Muscle layer of duodenum (tissue), 2 donors: ENCODE measurements around the gene AK4.

Experiments
- H3K27ac ChIP-seq: one replicate; pipeline ENCODE4 v1.7.0; 2013; ENCODE audit warnings: mild to moderate bottlenecking, low read length
- H3K27me3 ChIP-seq: one replicate; pipeline ENCODE4 v1.7.0; 2013; ENCODE audit warnings: low read depth, mild to moderate bottlenecking, control low read depth, low read length
- H3K36me3 ChIP-seq, 2 donors: one replicate each; pipeline ENCODE4 v1.7.0; 2013; ENCODE audit warnings: low read length in 2 of 2, control low read depth in 1 of 2, mild to moderate bottlenecking in 1 of 2; ENCODE audit not compliant: insufficient read depth in 2 of 2, control insufficient read depth in 1 of 2
- H3K4me1 ChIP-seq, 2 donors: one replicate each; pipeline ENCODE4 v1.7.0; 2013; ENCODE audit warnings: low read length in 2 of 2, mild to moderate bottlenecking in 2 of 2, control low read depth in 1 of 2, moderate library complexity in 1 of 2; ENCODE audit not compliant: insufficient read depth in 2 of 2, control insufficient read depth in 1 of 2
- H3K4me3 ChIP-seq, 2 donors: one replicate each; pipeline ENCODE4 v1.7.0; 2013; ENCODE audit warnings: low read length in 2 of 2, low read depth in 1 of 2, mild to moderate bottlenecking in 1 of 2
- H3K9me3 ChIP-seq, 2 donors: one replicate each; pipeline ENCODE4 v1.7.0; 2013; ENCODE audit warnings: low read length in 2 of 2, control low read depth in 1 of 2, mild to moderate bottlenecking in 1 of 2; ENCODE audit not compliant: control insufficient read depth in 1 of 2
- donor health status: healthy.

The AK4 gene

DNA sequence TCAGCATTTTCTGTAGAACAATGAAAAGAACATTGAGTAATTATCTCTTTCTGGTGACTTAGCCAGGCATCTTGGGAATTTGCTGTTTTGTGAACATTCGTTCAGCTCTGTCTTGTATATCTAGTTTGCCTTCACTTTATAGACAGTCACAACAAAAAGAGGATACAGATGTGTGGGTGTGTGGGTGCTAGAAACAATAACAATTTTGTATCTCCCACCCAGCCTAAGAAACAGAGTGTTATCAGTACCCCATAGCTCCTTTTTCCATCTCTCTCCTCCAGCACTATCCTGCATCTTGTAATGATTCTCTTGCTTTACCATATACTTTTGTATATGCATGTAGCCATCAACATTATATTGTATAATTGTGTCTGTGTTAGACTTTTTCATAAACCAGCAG is 33.0 kb downstream of the AK4 start:
- peaks cover 0 to 8% of the 10 kb centered on the region in 2 donors for H3K4me1 ChIP-seq
- H3K27me3 ChIP-seq: no peaks in the 10 kb centered on the region
- H3K9me3 ChIP-seq: no peaks in the 10 kb centered on the region
- no peak overlapping the region for H3K4me3 ChIP-seq
- H3K27ac ChIP-seq: no peak overlapping the region
- no peaks in the 10 kb centered on the region for H3K36me3 ChIP-seq

DNA sequence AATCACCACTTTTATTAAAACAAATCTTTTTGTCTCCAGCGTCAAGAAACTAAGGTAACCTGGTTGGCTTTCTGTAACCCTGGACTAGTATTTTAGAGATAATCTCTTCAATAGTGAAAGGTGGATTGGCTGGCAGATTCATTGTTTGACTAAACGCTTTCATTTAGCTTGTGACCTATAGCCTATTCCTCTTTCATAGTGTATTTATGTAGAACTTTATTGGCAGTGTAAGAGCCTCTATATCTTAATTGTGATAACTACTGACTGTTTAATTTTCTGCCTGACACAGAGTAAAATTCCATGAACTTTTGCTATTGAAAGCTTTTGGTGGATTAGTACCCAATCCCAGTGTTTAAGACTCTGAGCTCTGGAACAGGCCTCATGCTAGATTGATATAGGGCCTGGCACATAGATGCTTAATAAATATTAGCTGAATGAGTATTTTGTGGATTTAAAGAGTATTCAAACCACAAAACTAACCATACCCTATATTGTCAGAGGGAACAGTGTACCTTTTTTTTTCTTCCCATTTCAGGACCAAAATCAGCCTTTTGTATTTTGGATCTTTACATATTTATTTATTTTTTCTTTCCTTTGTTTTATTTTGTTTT is 34.8 kb downstream of the AK4 start:
- H3K4me1 ChIP-seq: no peaks in the 10 kb centered on the region
- no peaks in the 10 kb centered on the region for H3K36me3 ChIP-seq
- no peak overlapping the region for H3K4me3 ChIP-seq
- no peaks in the 10 kb centered on the region for H3K27me3 ChIP-seq
- no peaks in the 10 kb centered on the region for H3K9me3 ChIP-seq
- H3K27ac ChIP-seq: no peak overlapping the region

DNA sequence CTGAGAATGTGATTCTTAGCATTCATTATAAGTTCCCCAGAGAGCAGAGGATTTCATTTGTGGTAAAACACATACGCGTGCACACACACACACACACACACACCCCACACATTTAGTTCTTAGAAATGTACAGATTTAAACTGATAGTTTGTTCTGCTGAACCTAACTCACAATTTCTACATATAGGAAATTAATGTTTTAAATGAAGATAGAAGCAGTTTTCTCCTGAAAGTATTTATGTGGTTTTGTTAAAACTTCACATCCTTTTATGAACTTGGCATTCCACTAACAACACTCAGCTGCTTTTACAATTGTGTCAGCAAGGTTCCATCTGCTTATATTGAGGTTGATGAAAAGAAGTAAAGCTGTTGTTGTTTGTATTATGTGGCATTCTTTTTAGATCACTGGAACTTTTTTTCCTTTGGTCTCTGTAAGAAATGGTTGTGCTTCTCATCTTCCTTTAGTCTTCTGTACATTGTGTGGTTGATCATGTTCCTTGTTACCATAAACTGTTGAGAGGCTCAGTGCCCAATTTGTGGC is 41.6 kb downstream of the AK4 start:
- no peaks in the 10 kb centered on the region for H3K4me1 ChIP-seq
- no peaks in the 10 kb centered on the region for H3K9me3 ChIP-seq
- no peaks in the 10 kb centered on the region for H3K27me3 ChIP-seq
- H3K4me3 ChIP-seq: no peak overlapping the region
- peaks cover 0 to 10% of the 10 kb centered on the region in 2 donors for H3K36me3 ChIP-seq
- no peak overlapping the region for H3K27ac ChIP-seq

DNA sequence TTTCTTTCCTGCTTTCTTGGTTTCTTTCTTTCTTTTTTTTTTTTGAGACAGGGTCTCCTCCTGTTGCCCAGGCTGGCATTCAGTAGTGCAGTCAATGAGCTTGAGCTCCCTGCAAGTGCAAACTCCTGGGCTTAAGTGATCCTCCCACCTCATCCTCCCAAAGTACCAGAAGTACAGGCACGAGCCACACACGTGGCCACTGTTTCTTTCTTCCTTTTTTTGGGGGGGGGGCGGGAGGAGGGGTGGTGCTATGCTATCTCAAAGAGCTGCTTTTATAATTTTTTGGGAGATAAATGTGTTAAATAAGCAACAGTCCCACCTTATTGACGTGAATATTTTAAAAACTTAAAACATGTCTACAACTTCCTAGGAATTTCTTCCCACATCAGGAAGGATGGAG is 42.2 kb downstream of the AK4 start:
- Histone ChIP-seq H3K27me3 (no peaks in the 10 kb centered on the region), H3K27ac (no peak overlapping the region), H3K9me3 (no peaks in the 10 kb centered on the region), H3K36me3 (peaks cover 0 to 10% of the 10 kb centered on the region in 2 donors), H3K4me1 (no peaks in the 10 kb centered on the region), H3K4me3 (no peak overlapping the region)

DNA sequence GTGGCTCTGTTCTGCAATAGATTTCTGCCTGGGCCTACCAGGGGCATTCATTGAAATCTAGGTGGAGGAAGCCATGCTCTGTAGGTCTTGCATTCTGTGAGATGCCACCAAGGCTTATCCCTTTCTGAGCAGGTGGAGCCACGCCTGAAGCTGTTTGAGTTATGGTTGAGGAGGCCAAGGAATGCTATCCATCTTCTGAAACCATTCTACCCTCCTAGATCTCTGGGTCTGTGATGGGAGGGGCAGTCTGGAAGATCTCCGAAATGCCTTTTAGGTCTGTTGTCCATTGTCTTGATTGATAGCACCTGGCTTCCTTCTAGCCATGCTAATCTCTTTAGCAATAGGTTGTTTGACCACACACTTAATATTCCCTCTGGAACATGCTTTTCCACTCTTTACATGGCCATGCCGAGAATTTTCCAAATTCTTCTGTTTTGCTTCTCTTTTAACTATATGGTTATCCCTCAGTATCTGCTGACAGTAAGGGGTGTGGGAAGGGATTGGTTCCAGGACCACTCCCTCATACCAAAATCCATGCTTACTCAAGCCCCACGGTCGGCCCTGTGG is 45.2 kb downstream of the AK4 start:
- Histone ChIP-seq H3K36me3 (peaks cover 0 to 10% of the 10 kb centered on the region in 2 donors), H3K27me3 (no peaks in the 10 kb centered on the region), H3K4me3 (no peak overlapping the region), H3K9me3 (no peaks in the 10 kb centered on the region), H3K4me1 (no peaks in the 10 kb centered on the region), H3K27ac (no peak overlapping the region)

DNA sequence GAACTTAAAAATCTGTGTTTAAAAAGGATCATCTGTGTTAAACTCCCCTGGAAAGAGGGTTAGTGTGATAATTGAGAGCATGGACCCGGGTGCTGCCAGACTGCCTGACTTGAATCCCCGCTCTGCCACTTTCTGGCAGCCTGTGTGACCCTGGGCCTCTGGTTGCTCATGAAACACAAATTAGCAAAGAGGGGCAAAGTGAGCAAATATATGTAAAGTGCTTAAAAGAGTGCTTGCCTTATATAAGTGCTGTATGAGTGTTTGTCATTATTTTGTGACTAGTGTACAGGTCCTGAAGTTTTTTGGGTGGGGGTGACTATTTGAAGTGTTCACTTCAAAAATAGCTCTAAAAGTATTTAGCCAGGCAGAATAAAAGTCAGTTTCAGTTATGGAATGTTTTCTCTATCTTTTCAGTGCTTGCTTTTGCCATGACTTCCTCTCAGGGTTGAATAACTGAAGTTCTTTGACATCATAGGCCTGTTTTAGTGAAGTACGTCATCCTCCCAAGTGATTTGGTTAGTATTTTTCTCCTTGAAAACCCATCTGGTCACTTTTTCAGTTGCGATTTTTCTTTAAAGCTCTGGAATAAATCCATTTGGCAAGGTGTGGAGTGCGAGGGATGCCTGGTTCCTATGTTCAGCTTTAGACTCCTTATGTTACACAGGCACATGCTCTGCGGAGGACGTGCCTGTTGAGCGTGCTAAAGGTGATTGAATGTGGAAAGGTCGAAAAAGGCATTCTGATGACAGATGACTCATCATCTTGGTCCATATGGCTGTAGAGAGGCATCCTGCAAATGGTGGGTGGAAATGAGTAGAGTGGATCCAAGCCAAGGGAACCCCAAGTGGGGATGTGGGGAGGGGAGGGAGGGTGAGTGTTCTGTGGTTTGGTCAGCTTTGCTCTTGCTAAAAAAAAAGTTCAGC is 47.8 kb downstream of the AK4 start:
- no peaks in the 10 kb centered on the region for H3K4me1 ChIP-seq
- no peak overlapping the region for H3K4me3 ChIP-seq
- H3K27ac ChIP-seq: no peak overlapping the region
- peaks cover 0 to 10% of the 10 kb centered on the region in 2 donors for H3K36me3 ChIP-seq
- H3K27me3 ChIP-seq: no peaks in the 10 kb centered on the region
- H3K9me3 ChIP-seq: no peaks in the 10 kb centered on the region

DNA sequence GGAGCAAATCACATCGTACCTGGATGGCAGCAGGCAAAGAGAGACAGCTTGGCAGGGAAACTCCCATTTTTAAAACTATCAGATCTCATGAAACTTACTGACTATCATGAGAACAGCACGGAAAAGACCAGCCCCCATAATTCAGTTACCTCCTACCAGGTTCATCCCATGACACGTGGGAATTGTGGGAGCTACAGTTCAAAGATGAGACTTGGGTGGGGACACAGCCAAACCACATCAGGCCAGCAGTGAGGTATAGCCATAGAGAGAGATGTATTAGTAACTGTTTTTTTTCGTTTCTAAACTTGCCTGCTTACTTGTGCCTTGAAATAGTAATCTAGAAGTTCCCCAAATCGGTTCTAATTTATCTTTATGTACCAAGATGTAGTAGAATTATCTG is 48.9 kb downstream of the AK4 start:
- Histone ChIP-seq H3K9me3 (no peaks in the 10 kb centered on the region), H3K4me1 (no peaks in the 10 kb centered on the region), H3K27me3 (no peaks in the 10 kb centered on the region), H3K4me3 (no peak overlapping the region), H3K27ac (no peak overlapping the region), H3K36me3 (peaks cover 0 to 7% of the 10 kb centered on the region in 2 donors)

DNA sequence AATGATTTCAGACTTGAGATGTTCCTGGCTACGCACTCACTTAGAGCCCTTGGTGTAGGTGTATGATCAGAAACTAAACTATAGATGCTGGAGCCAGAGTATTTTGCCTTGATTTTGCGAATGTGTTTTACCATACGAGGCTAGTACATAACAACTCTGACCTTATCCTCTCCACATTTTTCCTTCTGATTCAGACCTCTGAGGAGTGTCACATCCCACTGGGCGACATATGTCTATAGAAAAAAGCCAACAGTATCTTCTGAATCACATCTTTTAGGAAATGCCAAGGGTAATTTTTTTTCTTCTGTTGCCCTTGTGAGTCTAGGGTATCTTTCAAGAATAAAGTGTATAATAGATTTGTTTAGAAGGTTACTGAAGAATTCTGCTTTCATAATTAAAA is 49.6 kb downstream of the AK4 start:
- no peaks in the 10 kb centered on the region for H3K27me3 ChIP-seq
- no peaks in the 10 kb centered on the region for H3K4me1 ChIP-seq
- no peaks in the 10 kb centered on the region for H3K9me3 ChIP-seq
- H3K4me3 ChIP-seq: no peak overlapping the region
- no peak overlapping the region for H3K27ac ChIP-seq
- peaks cover 0 to under 1% of the 10 kb centered on the region in 2 donors for H3K36me3 ChIP-seq

DNA sequence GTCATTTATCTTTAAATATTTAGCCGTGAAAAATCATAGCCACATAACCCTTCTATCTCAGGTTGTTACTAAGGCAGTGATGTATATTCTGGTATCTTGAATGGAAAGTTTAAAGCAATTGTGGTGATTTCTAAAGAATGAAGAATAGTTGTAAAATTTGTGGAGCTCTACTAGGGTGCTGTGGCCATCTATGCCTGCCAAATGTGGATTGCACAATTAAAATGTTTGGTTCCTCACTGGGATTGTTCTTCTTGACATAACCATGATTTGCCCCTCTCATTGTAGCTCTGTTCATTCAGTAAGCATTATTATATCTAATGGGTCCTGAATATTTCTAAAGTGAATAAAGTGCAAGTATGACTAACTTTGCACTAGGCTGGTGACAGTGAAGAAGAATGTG is 50.1 kb downstream of the AK4 start:
- Histone ChIP-seq H3K4me1 (no peaks in the 10 kb centered on the region), H3K9me3 (no peaks in the 10 kb centered on the region), H3K36me3 (no peaks in the 10 kb centered on the region), H3K4me3 (no peak overlapping the region), H3K27me3 (no peaks in the 10 kb centered on the region), H3K27ac (no peak overlapping the region)

DNA sequence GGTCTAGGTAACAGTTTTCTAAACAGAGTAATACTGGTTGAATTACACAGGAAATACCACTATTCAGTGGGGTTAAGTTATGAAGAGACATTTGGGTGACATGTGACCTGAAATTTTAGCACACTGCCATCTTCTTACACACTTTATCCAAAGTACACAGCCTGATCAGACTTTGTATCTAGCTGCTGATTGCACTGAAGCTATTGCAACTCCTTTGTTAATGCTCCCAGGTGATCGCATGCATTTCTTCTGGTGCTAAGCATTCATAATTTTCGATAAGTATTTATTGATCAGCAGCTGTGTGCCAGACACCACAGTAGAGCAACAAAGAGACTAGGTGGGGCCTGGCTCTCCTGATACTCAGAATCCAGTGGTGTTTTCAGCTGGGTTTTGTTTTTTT is 52.4 kb downstream of the AK4 start:
- no peaks in the 10 kb centered on the region for H3K27me3 ChIP-seq
- no peak overlapping the region for H3K27ac ChIP-seq
- no peak overlapping the region for H3K4me3 ChIP-seq
- H3K4me1 ChIP-seq: no peaks in the 10 kb centered on the region
- H3K9me3 ChIP-seq: no peaks in the 10 kb centered on the region
- H3K36me3 ChIP-seq: no peaks in the 10 kb centered on the region

DNA sequence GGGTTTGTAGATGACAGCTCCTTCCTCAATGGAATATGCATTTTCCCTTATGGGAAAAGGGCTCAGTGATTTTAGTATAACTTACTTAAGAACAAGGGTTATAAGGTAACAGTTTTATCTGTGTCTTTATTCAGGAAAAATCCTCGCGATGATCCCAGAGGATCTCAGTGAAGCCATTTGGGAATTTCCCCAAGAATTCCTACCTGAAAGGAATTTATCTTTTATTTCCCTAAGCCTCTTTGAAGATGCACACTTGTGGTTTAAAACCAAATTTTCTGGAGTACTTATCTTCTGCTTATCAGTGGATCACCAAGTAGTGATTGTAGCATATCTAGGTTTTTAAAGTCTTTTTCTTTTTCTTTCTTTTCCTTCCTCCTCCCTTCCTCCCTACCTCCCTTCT is 58.8 kb downstream of the AK4 start:
- Histone ChIP-seq H3K4me3 (no peak overlapping the region), H3K27ac (no peak overlapping the region), H3K4me1 (no peaks in the 10 kb centered on the region), H3K27me3 (no peaks in the 10 kb centered on the region), H3K36me3 (no peaks in the 10 kb centered on the region), H3K9me3 (no peaks in the 10 kb centered on the region)
